Measurements from ENCODE around the gene PLAAT2.

- no peak for TF ChIP-seq TARDBP (IDR thresholded peaks at IDR 0.05)
- TF ChIP-seq MAFK (IDR thresholded peaks at IDR 0.05; ENCODE audit: low read length) = no peak
- TF ChIP-seq MAX (CRISPR knock-in tag; IDR thresholded peaks at IDR 0.05) = no peak
- TF ChIP-seq, protein P1, sequence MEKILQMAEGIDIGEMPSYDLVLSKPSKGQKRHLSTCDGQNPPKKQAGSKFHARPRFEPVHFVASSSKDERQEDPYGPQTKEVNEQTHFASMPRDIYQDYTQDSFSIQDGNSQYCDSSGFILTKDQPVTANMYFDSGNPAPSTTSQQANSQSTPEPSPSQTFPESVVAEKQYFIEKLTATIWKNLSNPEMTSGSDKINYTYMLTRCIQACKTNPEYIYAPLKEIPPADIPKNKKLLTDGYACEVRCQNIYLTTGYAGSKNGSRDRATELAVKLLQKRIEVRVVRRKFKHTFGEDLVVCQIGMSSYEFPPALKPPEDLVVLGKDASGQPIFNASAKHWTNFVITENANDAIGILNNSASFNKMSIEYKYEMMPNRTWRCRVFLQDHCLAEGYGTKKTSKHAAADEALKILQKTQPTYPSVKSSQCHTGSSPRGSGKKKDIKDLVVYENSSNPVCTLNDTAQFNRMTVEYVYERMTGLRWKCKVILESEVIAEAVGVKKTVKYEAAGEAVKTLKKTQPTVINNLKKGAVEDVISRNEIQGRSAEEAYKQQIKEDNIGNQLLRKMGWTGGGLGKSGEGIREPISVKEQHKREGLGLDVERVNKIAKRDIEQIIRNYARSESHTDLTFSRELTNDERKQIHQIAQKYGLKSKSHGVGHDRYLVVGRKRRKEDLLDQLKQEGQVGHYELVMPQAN (IDR thresholded peaks at IDR 0.05; ENCODE audit: borderline replicate concordance) = no peak
- TF ChIP-seq BMI1 (IDR thresholded peaks at IDR 0.05; ENCODE audit: low read length) = no peak
- TF ChIP-seq ELK1 (CRISPR knock-in tag; IDR thresholded peaks at IDR 0.05) = no peak
- no peak for TF ChIP-seq CTCF (IDR thresholded peaks at IDR 0.05 in 2 of 3, conservative IDR thresholded peaks at IDR 0.05 in 1 of 3; ENCODE audit: insufficient read depth in 2 of 3, low read depth in 1 of 3, low read length in 3 of 3)
- TF ChIP-seq ZSCAN29 (IDR thresholded peaks at IDR 0.05) = no peak
- no peak for TF ChIP-seq POLR2AphosphoS5 (IDR thresholded peaks at IDR 0.05; ENCODE audit: control insufficient read depth, insufficient read depth, low read depth, low read length)
- no peak for TF ChIP-seq MTA3 (IDR thresholded peaks at IDR 0.05; ENCODE audit: borderline replicate concordance)
- TF ChIP-seq KLF10 (CRISPR knock-in tag; IDR thresholded peaks at IDR 0.05) = no peak
Observed at GRCh38 chr11:63530021-63530420, 33.2 kb downstream of the PLAAT2 start.

All from K562 (cell line).